ENCODE results near the gene NDUFV1.
A peak's percentile ranks its signal among the peaks of the same experiment; 100 is the strongest.
"Not testable (repeated sequence)": the region's sequence is repeated elsewhere in the genome, so short reads cannot be mapped to it uniquely, and the experiment has no call there.

NDUFV1 gene

DNA sequence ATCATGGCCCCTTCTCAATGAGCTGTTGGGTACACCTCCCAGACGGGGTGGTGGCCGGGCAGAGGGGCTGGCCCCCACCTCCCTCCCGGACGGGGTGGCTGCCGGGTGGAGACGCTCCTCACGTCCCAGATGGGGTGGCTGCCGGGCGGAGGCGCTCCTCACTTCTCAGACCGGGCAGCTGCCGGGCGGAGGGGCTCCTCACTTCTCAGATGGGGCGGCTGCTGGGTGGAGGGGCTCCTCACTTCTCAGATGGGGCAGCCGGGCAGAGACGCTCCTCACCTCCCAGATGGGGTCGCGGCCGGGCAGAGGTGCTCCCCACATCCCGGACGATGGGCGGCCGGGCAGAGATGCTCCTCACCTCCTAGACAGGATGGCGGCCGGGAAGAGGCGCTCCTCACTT, 8.8 kb upstream of the NDUFV1 start:
- H3K27ac ChIP-seq (replicated peaks; ENCODE audit: low read length); H3K4me3 ChIP-seq (ENCODE audit: low read length in 2 of 2); H3K36me3 ChIP-seq (replicated peaks in 1 of 2; ENCODE audit: control insufficient read depth in 2 of 2, insufficient read depth in 2 of 2, low read length in 2 of 2); H3K4ac ChIP-seq (ENCODE audit: low read length); H3K27me3 ChIP-seq (ENCODE audit: control insufficient read depth in 3 of 3, insufficient read depth in 3 of 3, low read depth in 1 of 3, low read length in 3 of 3); H2AK5ac ChIP-seq (ENCODE audit: low read depth, low read length); H4K91ac ChIP-seq (ENCODE audit: low read depth, low read length, poor library complexity); H3K9me3 ChIP-seq (replicated peaks in 1 of 2; ENCODE audit: control insufficient read depth in 2 of 2, insufficient read depth in 1 of 2, low read depth in 1 of 2, low read length in 2 of 2); H3K23ac ChIP-seq (ENCODE audit: low read depth, low read length, poor library complexity); H4K8ac ChIP-seq (ENCODE audit: low read depth, low read length); H3K79me1 ChIP-seq (ENCODE audit: low read depth, low read length); H3K4me1 ChIP-seq (ENCODE audit: control insufficient read depth in 2 of 2, insufficient read depth in 1 of 2, low read depth in 1 of 2, low read length in 2 of 2); H3K18ac ChIP-seq (ENCODE audit: low read length); DNase-seq (ENCODE audit: low spot score); H2BK120ac ChIP-seq (ENCODE audit: low read depth, low read length); H3K14ac ChIP-seq (ENCODE audit: low read length); H2AFZ ChIP-seq (ENCODE audit: low read length); H2BK12ac ChIP-seq (ENCODE audit: low read length); H3K9ac ChIP-seq (ENCODE audit: low read depth, low read length, poor library complexity); H2BK5ac ChIP-seq (ENCODE audit: low read length); H3K4me2 ChIP-seq (ENCODE audit: insufficient read depth, low read length, poor library complexity, severe bottlenecking); H2BK15ac ChIP-seq (ENCODE audit: low read length): not testable (repeated sequence)
- no CpG with 5 or more reads among the region's 26 CpGs for WGBS, 2 donors (ENCODE audit: extremely low coverage in 2 of 2, insufficient read length in 2 of 2, insufficient replicate concordance in 1 of 2)

DNA sequence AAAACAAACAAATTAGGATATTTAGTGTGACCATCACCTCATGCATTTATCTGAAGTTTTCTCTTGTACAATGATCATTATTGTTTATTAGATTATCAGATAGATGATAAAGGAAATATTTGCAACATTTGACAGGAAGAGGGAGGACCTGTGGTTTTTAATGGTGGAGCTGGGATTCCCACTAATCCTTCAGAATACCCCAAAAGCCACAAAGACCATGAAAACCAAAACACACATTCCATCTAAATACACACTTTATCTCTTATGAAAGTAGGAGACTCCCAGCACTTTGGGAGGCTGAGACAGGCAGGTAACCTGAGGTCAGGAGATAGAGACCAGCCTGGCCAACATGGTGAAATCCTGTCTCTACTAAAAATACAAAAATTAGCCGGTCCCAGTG, 7.6 kb upstream of the NDUFV1 start:
- H3K4me3 ChIP-seq (ENCODE audit: low read length in 2 of 2), result no peak overlapping the region

DNA sequence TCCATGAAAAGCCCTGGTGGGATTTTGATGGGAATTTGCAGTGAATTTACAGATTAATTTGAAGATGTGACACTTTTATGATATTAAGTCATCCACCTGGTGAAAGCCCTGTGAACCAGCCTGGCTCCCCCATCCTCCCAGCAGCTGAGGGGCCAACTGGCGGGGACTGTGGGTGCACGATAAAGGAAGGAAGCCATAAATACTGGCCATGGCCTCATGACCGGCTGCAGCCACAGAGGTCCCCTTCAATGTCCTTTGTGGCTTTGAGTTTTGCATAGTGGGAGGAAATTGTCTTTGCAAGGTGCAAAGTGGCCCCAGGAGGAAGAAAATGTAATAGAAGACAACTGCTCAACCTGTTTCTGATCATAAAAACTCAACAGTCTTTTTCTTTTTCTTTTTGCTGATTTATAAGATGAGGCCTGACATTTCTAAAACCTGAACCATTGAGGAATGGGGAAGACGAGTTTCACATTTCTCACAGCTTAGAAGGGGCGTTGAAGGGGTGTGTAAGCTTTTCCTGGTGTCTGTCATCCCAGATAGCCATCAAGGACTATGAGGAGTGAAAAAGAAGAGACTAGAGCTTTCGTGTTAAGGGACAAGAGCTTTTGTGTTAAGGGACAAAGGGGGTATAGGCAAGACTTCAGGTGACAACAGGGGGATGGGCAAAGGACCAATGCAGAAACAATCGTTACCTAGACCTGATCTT, 6.3 kb upstream of the NDUFV1 start:
- H3K4me3 ChIP-seq (ENCODE audit: low read length in 2 of 2), result no peak overlapping the region
- H2BK12ac ChIP-seq (ENCODE audit: low read length), result no peak overlapping the region
- no peak overlapping the region for H3K27ac ChIP-seq (replicated peaks; ENCODE audit: low read length)
- H3K4me1 ChIP-seq (ENCODE audit: control insufficient read depth in 2 of 2, insufficient read depth in 1 of 2, low read depth in 1 of 2, low read length in 2 of 2), result peaks cover 9 to 15% of the 10 kb centered on the region in 2 donors
- no peak overlapping the region for H2BK5ac ChIP-seq (ENCODE audit: low read length)
- H3K9ac ChIP-seq (ENCODE audit: low read depth, low read length, poor library complexity), result no peak overlapping the region
- no peak overlapping the region for H2BK120ac ChIP-seq (ENCODE audit: low read depth, low read length)
- no peak for DNase-seq (ENCODE audit: low spot score)
- no peak overlapping the region for H4K8ac ChIP-seq (ENCODE audit: low read depth, low read length)
- H3K79me1 ChIP-seq (ENCODE audit: low read depth, low read length), result no peaks in the 10 kb centered on the region
- no peak overlapping the region for H2BK15ac ChIP-seq (ENCODE audit: low read length)
- no peak overlapping the region for H4K91ac ChIP-seq (ENCODE audit: low read depth, low read length, poor library complexity)
- no peak overlapping the region for H2AK5ac ChIP-seq (ENCODE audit: low read depth, low read length)
- H2AFZ ChIP-seq (ENCODE audit: low read length), result no peak overlapping the region
- H3K4ac ChIP-seq (ENCODE audit: low read length), result no peak overlapping the region
- H3K4me2 ChIP-seq (ENCODE audit: insufficient read depth, low read length, poor library complexity, severe bottlenecking), result no peak overlapping the region
- peaks cover 5% of the 10 kb centered on the region in 2 donors for H3K9me3 ChIP-seq (replicated peaks in 1 of 2; ENCODE audit: control insufficient read depth in 2 of 2, insufficient read depth in 1 of 2, low read depth in 1 of 2, low read length in 2 of 2)
- no CpG with 5 or more reads among the region's 7 CpGs for WGBS, 2 donors (ENCODE audit: extremely low coverage in 2 of 2, insufficient read length in 2 of 2, insufficient replicate concordance in 1 of 2)
- no peak overlapping the region for H3K18ac ChIP-seq (ENCODE audit: low read length)
- H3K36me3 ChIP-seq (replicated peaks in 1 of 2; ENCODE audit: control insufficient read depth in 2 of 2, insufficient read depth in 2 of 2, low read length in 2 of 2), result no peaks in the 10 kb centered on the region
- peaks cover 0 to 17% (median 2%) of the 10 kb centered on the region in 3 experiments for H3K27me3 ChIP-seq (ENCODE audit: control insufficient read depth in 3 of 3, insufficient read depth in 3 of 3, low read depth in 1 of 3, low read length in 3 of 3)
- no peak overlapping the region for H3K23ac ChIP-seq (ENCODE audit: low read depth, low read length, poor library complexity)
- no peak overlapping the region for H3K14ac ChIP-seq (ENCODE audit: low read length)

More for the DNA sequence above, 7.6 kb upstream of the NDUFV1 start:
- H3K4me1 ChIP-seq (ENCODE audit: control insufficient read depth in 2 of 2, insufficient read depth in 1 of 2, low read depth in 1 of 2, low read length in 2 of 2), result peaks cover under 1 to 3% of the 10 kb centered on the region in 2 donors
- no peaks in the 10 kb centered on the region for H3K36me3 ChIP-seq (replicated peaks in 1 of 2; ENCODE audit: control insufficient read depth in 2 of 2, insufficient read depth in 2 of 2, low read length in 2 of 2)
- no peak overlapping the region for H2BK5ac ChIP-seq (ENCODE audit: low read length)
- no peak overlapping the region for H2BK15ac ChIP-seq (ENCODE audit: low read length)
- no peak overlapping the region for H3K23ac ChIP-seq (ENCODE audit: low read depth, low read length, poor library complexity)
- H3K4me2 ChIP-seq (ENCODE audit: insufficient read depth, low read length, poor library complexity, severe bottlenecking), result no peak overlapping the region
- peaks cover 5% of the 10 kb centered on the region in 2 donors for H3K9me3 ChIP-seq (replicated peaks in 1 of 2; ENCODE audit: control insufficient read depth in 2 of 2, insufficient read depth in 1 of 2, low read depth in 1 of 2, low read length in 2 of 2)
- H4K8ac ChIP-seq (ENCODE audit: low read depth, low read length), result no peak overlapping the region
- peaks cover 0 to 3% (median 2%) of the 10 kb centered on the region in 3 experiments for H3K27me3 ChIP-seq (ENCODE audit: control insufficient read depth in 3 of 3, insufficient read depth in 3 of 3, low read depth in 1 of 3, low read length in 3 of 3)
- no peak overlapping the region for H3K27ac ChIP-seq (replicated peaks; ENCODE audit: low read length)
- WGBS, 2 donors (ENCODE audit: extremely low coverage in 2 of 2, insufficient read length in 2 of 2, insufficient replicate concordance in 1 of 2), result no CpG with 5 or more reads among the region's 1 CpG
- no peak overlapping the region for H2BK120ac ChIP-seq (ENCODE audit: low read depth, low read length)
- no peak overlapping the region for H2AK5ac ChIP-seq (ENCODE audit: low read depth, low read length)
- no peak overlapping the region for H4K91ac ChIP-seq (ENCODE audit: low read depth, low read length, poor library complexity)
- no peaks in the 10 kb centered on the region for H3K79me1 ChIP-seq (ENCODE audit: low read depth, low read length)
- H2AFZ ChIP-seq (ENCODE audit: low read length), result no peak overlapping the region
- no peak overlapping the region for H3K18ac ChIP-seq (ENCODE audit: low read length)
- DNase-seq (ENCODE audit: low spot score), result no peak
- no peak overlapping the region for H3K4ac ChIP-seq (ENCODE audit: low read length)
- no peak overlapping the region for H3K9ac ChIP-seq (ENCODE audit: low read depth, low read length, poor library complexity)
- no peak overlapping the region for H3K14ac ChIP-seq (ENCODE audit: low read length)
- no peak overlapping the region for H2BK12ac ChIP-seq (ENCODE audit: low read length)

- no peak overlapping the region for H3K9ac ChIP-seq (ENCODE audit: low read depth, low read length, poor library complexity)
- no peak overlapping the region for H2BK12ac ChIP-seq (ENCODE audit: low read length)
- no peak overlapping the region for H2BK5ac ChIP-seq (ENCODE audit: low read length)
- no peak overlapping the region for H4K91ac ChIP-seq (ENCODE audit: low read depth, low read length, poor library complexity)
- no peak overlapping the region for H3K4ac ChIP-seq (ENCODE audit: low read length)
- H3K27me3 ChIP-seq (ENCODE audit: control insufficient read depth in 3 of 3, insufficient read depth in 3 of 3, low read depth in 1 of 3, low read length in 3 of 3), result peaks cover 0 to 18% (median 2%) of the 10 kb centered on the region in 3 experiments
- H3K4me1 ChIP-seq (ENCODE audit: control insufficient read depth in 2 of 2, insufficient read depth in 1 of 2, low read depth in 1 of 2, low read length in 2 of 2), result peaks cover 14 to 21% of the 10 kb centered on the region in 2 donors
- whole genome bisulfite sequencing, 2 donors (ENCODE audit: extremely low coverage in 2 of 2, insufficient read length in 2 of 2, insufficient replicate concordance in 1 of 2), result no CpG with 5 or more reads among the region's 7 CpGs
- no peak overlapping the region for H3K18ac ChIP-seq (ENCODE audit: low read length)
- no peak overlapping the region for H2AFZ ChIP-seq (ENCODE audit: low read length)
- H3K9me3 ChIP-seq (replicated peaks in 1 of 2; ENCODE audit: control insufficient read depth in 2 of 2, insufficient read depth in 1 of 2, low read depth in 1 of 2, low read length in 2 of 2), result peaks cover 5% of the 10 kb centered on the region in 2 donors
- H3K4me2 ChIP-seq (ENCODE audit: insufficient read depth, low read length, poor library complexity, severe bottlenecking), result no peak overlapping the region
- H2BK120ac ChIP-seq (ENCODE audit: low read depth, low read length), result no peak overlapping the region
- H2BK15ac ChIP-seq (ENCODE audit: low read length), result no peak overlapping the region
- no peak overlapping the region for H3K23ac ChIP-seq (ENCODE audit: low read depth, low read length, poor library complexity)
- no peak overlapping the region for H2AK5ac ChIP-seq (ENCODE audit: low read depth, low read length)
- no peak overlapping the region for H3K27ac ChIP-seq (replicated peaks; ENCODE audit: low read length)
- no peak for DNase-seq (ENCODE audit: low spot score)
- no peaks in the 10 kb centered on the region for H3K79me1 ChIP-seq (ENCODE audit: low read depth, low read length)
- H4K8ac ChIP-seq (ENCODE audit: low read depth, low read length), result no peak overlapping the region
- no peaks in the 10 kb centered on the region for H3K36me3 ChIP-seq (replicated peaks in 1 of 2; ENCODE audit: control insufficient read depth in 2 of 2, insufficient read depth in 2 of 2, low read length in 2 of 2)
- H3K4me3 ChIP-seq (ENCODE audit: low read length in 2 of 2), result peak overlapping the region in 1 of 2 donors; percentile 30
- no peak overlapping the region for H3K14ac ChIP-seq (ENCODE audit: low read length)
Measured at GRCh38 chr11:67601098-67601497, 5.6 kb upstream of the NDUFV1 start.
